Muscle of leg (tissue), 9 donors: ENCODE results near the gene CRYBG3. TPM values are rescaled to one million over a fixed set of nuclear protein-coding genes. Genes with fewer than 3 reads are reported as not detected.

Experiments
- polyA plus RNA-seq, 8 donors: library from polyadenylated mRNA; unstranded; fragments of 120-200 nt; gene quantifications; one replicate each; pipeline versions ENCODE4 v1.2.1 to v1.2.3, GENCODE V29; 2013; ENCODE audit warnings: inconsistent platforms in 1 of 8, low replicate concordance in 1 of 8; ENCODE audit not compliant: insufficient read length in 8 of 8, insufficient read depth in 1 of 8
- total RNA-seq: library from RNA; stranded (reverse); fragments of 120-200 nt; gene quantifications from one replicate; pipeline ENCODE4 v1.2.4, GENCODE V29; 2013

The CRYBG3 gene
- total and polyA plus RNA-seq, 9 donors = 18.3 to 37.2 (median 22.5) TPM

Other genes starting within 250 kb of the CRYBG3 start
- 5.7 TPM for gene ARL6, start 57.3 kb upstream of the CRYBG3 start, total RNA-seq
- gene ARL6, start 57.3 kb upstream of the CRYBG3 start, polyA plus RNA-seq = 1 to 10 TPM; 4.5 to 9.0 (median 5.8) TPM
- 38.6 TPM for gene RIOX2, start 150.4 kb downstream of the CRYBG3 start, total RNA-seq
- 10 to 100 TPM; 34.6 to 44.7 (median 38.8) TPM for gene RIOX2, start 150.4 kb downstream of the CRYBG3 start, polyA plus RNA-seq
- not detected for gene GABRR3, start 213.3 kb downstream of the CRYBG3 start, total RNA-seq
- not detected for gene GABRR3, start 213.3 kb downstream of the CRYBG3 start, polyA plus RNA-seq